ENCODE results near the gene NELL1. TPM values are rescaled to one million over a fixed set of nuclear protein-coding genes. Genes with fewer than 3 reads are reported as not detected.
A peak's percentile ranks its signal among the peaks of the same experiment; 100 is the strongest.

NELL1 gene
- total RNA-seq, 2 donors from 2014 or later: not detected

DNA sequence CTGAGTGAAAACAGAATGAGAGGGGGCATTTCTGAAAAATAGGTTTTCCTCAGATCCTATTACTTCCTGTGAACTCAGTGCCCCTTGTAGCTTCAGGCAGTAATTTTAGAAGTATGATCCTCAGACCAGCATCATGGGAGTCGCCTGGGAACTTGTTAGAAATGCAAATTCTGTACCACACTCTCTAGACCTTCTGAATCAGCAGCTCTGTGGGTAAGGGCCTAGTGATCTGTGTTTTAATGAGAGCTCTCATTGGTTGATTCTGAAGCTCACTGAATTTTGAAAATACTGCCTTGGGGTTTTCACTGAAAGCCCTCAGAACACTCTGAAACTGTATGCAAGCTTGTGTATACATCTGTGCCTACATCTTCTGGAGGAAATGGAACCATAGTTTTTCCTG, 876.3 kb downstream of the NELL1 start:
- ATAC-seq (no peak), DNase-seq (no peak)
- no peaks in the 10 kb centered on the region for H3K36me3 ChIP-seq (replicated peaks in 1 of 2; ENCODE audit: insufficient read depth in 1 of 2, low read depth in 2 of 2)
- H3K4me1 ChIP-seq: no peaks in the 10 kb centered on the region
- H3K27ac ChIP-seq: no peak overlapping the region
- no peak overlapping the region for H3K4me3 ChIP-seq
- no peaks in the 10 kb centered on the region for H3K9me3 ChIP-seq
- intact Hi-C loops (cut with DNase I): no loop called here
- H3K27me3 ChIP-seq: no peaks in the 10 kb centered on the region
- 48 to 64% methylated on average over 1 of the region's 1 CpG for WGBS, 2 donors
- no peak for TF ChIP-seq POLR2A (IDR thresholded peaks at IDR 0.05)
- TF ChIP-seq, protein P1, sequence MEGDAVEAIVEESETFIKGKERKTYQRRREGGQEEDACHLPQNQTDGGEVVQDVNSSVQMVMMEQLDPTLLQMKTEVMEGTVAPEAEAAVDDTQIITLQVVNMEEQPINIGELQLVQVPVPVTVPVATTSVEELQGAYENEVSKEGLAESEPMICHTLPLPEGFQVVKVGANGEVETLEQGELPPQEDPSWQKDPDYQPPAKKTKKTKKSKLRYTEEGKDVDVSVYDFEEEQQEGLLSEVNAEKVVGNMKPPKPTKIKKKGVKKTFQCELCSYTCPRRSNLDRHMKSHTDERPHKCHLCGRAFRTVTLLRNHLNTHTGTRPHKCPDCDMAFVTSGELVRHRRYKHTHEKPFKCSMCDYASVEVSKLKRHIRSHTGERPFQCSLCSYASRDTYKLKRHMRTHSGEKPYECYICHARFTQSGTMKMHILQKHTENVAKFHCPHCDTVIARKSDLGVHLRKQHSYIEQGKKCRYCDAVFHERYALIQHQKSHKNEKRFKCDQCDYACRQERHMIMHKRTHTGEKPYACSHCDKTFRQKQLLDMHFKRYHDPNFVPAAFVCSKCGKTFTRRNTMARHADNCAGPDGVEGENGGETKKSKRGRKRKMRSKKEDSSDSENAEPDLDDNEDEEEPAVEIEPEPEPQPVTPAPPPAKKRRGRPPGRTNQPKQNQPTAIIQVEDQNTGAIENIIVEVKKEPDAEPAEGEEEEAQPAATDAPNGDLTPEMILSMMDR (IDR thresholded peaks at IDR 0.05): no peak

DNA sequence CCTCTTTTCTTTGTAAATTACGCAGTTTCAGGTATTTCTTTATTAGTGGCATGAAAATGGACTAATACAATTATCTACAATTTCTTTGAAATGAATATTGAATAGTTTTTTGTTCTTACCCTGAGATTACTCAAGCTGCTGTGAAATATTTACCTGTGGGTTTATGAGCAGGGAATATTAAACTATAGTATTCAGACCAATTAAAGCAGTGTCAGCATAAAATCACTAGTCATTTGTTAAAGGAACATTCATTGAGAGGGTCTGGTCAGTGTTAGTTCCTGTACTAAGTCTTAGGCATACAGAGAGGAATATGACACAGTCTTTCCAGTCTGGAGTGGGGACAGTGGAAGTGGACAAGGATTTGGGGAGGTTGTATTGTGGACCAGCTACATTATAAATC, 877.3 kb downstream of the NELL1 start:
- intact Hi-C loops (cut with DNase I): no loop called here
- no peaks in the 10 kb centered on the region for H3K4me1 ChIP-seq
- H3K4me3 ChIP-seq: no peak overlapping the region
- no peaks in the 10 kb centered on the region for H3K9me3 ChIP-seq
- WGBS, 2 donors: 32 to 48% methylated on average over 1 of the region's 1 CpG
- no peaks in the 10 kb centered on the region for H3K27me3 ChIP-seq
- no peak for DNase-seq
- TF ChIP-seq, protein P1 (IDR thresholded peaks at IDR 0.05): no peak
- TF ChIP-seq POLR2A (IDR thresholded peaks at IDR 0.05): no peak
- no peaks in the 10 kb centered on the region for H3K36me3 ChIP-seq (replicated peaks in 1 of 2; ENCODE audit: insufficient read depth in 1 of 2, low read depth in 2 of 2)
- no peak overlapping the region for H3K27ac ChIP-seq
- ATAC-seq: no peak

DNA sequence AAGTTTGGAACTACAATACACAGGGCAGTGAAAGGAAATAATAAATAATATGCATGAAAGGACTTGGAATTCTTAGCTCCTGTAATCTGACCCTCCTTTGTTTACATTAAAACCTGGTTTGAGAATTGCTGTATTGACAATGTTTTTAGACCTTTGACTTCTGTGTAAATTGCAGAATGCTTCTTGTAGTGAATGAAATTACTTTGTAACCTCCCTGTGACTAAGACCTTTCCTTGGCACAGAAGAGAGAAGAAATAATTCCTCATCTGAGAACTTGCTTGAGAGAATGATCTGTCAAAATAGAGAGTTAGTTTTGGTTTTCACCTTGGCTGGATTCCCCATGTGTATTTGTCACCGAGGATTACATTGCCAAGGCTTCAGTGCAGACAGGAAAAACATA, 883.5 kb downstream of the NELL1 start:
- WGBS, 2 donors: 3 to 10% methylated on average over 1 of the region's 1 CpG
- peak; percentile 6 for ATAC-seq

GRCh38 chr11:21553795-21554194, 884.4 kb downstream of the NELL1 start:
- no peak overlapping the region for H3K4me3 ChIP-seq
- ATAC-seq: no peak
- WGBS, 2 donors: 32 to 36% methylated on average over 1 of the region's 1 CpG
- H3K4me1 ChIP-seq: peaks cover 13% of the 10 kb centered on the region
- H3K27me3 ChIP-seq: no peaks in the 10 kb centered on the region
- H3K9me3 ChIP-seq: no peaks in the 10 kb centered on the region
- no peak for DNase-seq
- no peak for TF ChIP-seq POLR2A (IDR thresholded peaks at IDR 0.05)
- TF ChIP-seq, protein P1 (IDR thresholded peaks at IDR 0.05): no peak
- H3K27ac ChIP-seq: no peak overlapping the region
- H3K36me3 ChIP-seq (replicated peaks in 1 of 2; ENCODE audit: insufficient read depth in 1 of 2, low read depth in 2 of 2): no peaks in the 10 kb centered on the region
- intact Hi-C loops (cut with DNase I): no loop called here

More for the DNA sequence above, 883.5 kb downstream of the NELL1 start:
- Histone ChIP-seq H3K4me1 (peaks cover 13% of the 10 kb centered on the region), H3K36me3 (replicated peaks in 1 of 2; ENCODE audit: insufficient read depth in 1 of 2, low read depth in 2 of 2) (no peaks in the 10 kb centered on the region), H3K4me3 (no peak overlapping the region), H3K9me3 (no peaks in the 10 kb centered on the region), H3K27ac (no peak overlapping the region), H3K27me3 (no peaks in the 10 kb centered on the region)
- DNase-seq: no peak
- intact Hi-C loops (cut with DNase I): no loop called here
- TF ChIP-seq, protein P1 (IDR thresholded peaks at IDR 0.05): no peak

GRCh38 chr11:21554284-21554683, 884.9 kb downstream of the NELL1 start:
- Histone ChIP-seq H3K4me3 (no peak overlapping the region), H3K9me3 (no peaks in the 10 kb centered on the region), H3K36me3 (replicated peaks in 1 of 2; ENCODE audit: insufficient read depth in 1 of 2, low read depth in 2 of 2) (no peaks in the 10 kb centered on the region), H3K4me1 (peaks cover 13% of the 10 kb centered on the region), H3K27ac (no peak overlapping the region), H3K27me3 (no peaks in the 10 kb centered on the region)
- 61 to 62% methylated on average over 3 of the region's 3 CpGs for WGBS, 2 donors
- no peak for ATAC-seq
- intact Hi-C loops (cut with DNase I): no loop called here
- DNase-seq: no peak
- no peak for TF ChIP-seq POLR2A (IDR thresholded peaks at IDR 0.05)
- TF ChIP-seq, protein P1 (IDR thresholded peaks at IDR 0.05): no peak

Data from body of pancreas (tissue), 4 donors.